H1 (cell line): ENCODE data around the gene SELENOS. TPM values are rescaled to one million over a fixed set of nuclear protein-coding genes. Genes with fewer than 3 reads are reported as not detected.

Experiments used
- CHD7 ChIP-seq: fragments of 300-600 bp; sonication (generic); IDR thresholded peaks from 2 replicates; pipeline ENCODE4 v1.7.1; 2012; ENCODE audit warnings: low read length, moderate library complexity, mild to moderate bottlenecking, inconsistent platforms; ENCODE audit not compliant: insufficient replicate concordance
- MAFK ChIP-seq: IDR thresholded peaks from 2 replicates; pipeline ENCODE4 v1.6.1; 2012; ENCODE audit warnings: low read depth, mild to moderate bottlenecking, improper control_type of control experiment, low read length
- MAX ChIP-seq: IDR thresholded peaks from 2 replicates; pipeline ENCODE4 v1.6.1; 2012; ENCODE audit warnings: inconsistent platforms
- POU5F1 ChIP-seq: IDR thresholded peaks from 2 replicates; pipeline ENCODE4 v1.6.1; 2011; ENCODE audit warnings: low read depth, mild to moderate bottlenecking, low read length, moderate library complexity
- RAD21 ChIP-seq, 2 experiments: IDR thresholded peaks in 1 of 2; conservative IDR thresholded peaks in 1 of 2; 2 replicates each; pipeline ENCODE4 v1.6.1; 2011; ENCODE audit warnings: low read depth in 2 of 2, low read length in 2 of 2, improper control_type of control experiment in 1 of 2, inconsistent platforms in 1 of 2, mild to moderate bottlenecking in 1 of 2, moderate library complexity in 1 of 2
- TAF1 ChIP-seq: IDR thresholded peaks from 2 replicates; pipeline ENCODE4 v1.6.1; 2011; ENCODE audit warnings: mild to moderate bottlenecking, low read depth, low read length
- polyA plus RNA-seq, 7 experiments: library from polyadenylated mRNA; depleted of rRNA in 3 of 7; stranded (reverse) in 5 of 7; unstranded in 2 of 7; fragments of >200 nt in 5 of 7; fragments of 200-250 nt in 2 of 7; gene quantifications; 1 replicate in 5 of 7; 2 replicates in 1 of 7; 4 replicates in 1 of 7; pipeline versions ENCODE4 v1.2.1 to v1.2.3, GENCODE V29; 2011 to 2013; ENCODE audit warnings: missing spikeins in 2 of 7, mixed read lengths in 2 of 7
- total RNA-seq: library from RNA; stranded (reverse); fragmentation: NEBNext Ultra II Directional; extraction: Animal tissue kit (Norgen Biotek cat#: 25700); gene quantifications from 2 replicates; pipeline ENCODE4 v1.2.1, GENCODE V29; 2021

The SELENOS gene
- total and polyA plus RNA-seq, 2 of the 8 experiments (the other 6 are each of a cell fraction or from before 2014, with no cell fraction given) = 45.1 to 46.0 TPM

GRCh38 chr15:101293122-101293521 lies 15.8 kb upstream of the SELENOS start (continued):
- TF ChIP-seq CHD7 (no peak), MAFK (no peak), RAD21 (IDR thresholded peaks at IDR 0.05 in 1 of 2, conservative IDR thresholded peaks at IDR 0.05 in 1 of 2; ENCODE audit: low read depth in 2 of 2, low read length in 2 of 2) (no peak), TAF1 (no peak), MAX (no peak), POU5F1 (no peak)
